ENCODE results near the gene ZBTB40. TPM values are rescaled to one million over a fixed set of nuclear protein-coding genes. Genes with fewer than 3 reads are reported as not detected.

The ZBTB40 gene
- total RNA-seq, 1 experiment from 2014 or later = 20.4 TPM

- H3K27me3 Mint-ChIP-seq (ENCODE audit: insufficient read depth, unreplicated experiment) = no peaks in the 10 kb centered on the region
- H3K9me3 Mint-ChIP-seq (ENCODE audit: unreplicated experiment) = no peaks in the 10 kb centered on the region
- CTCF ChIA-PET = no interaction called here
- intact Hi-C loops (cut with micrococcal nuclease; ENCODE audit: unreplicated experiment) = loop anchor here (10.0 kb wide), 1 partner anchor 79 kb away; no protein-coding TSS in a partner anchor
- peaks cover 15% of the 10 kb centered on the region for H3K4me1 ChIP-seq
- no peaks in the 10 kb centered on the region for H3K9me3 ChIP-seq
- POLR2A ChIA-PET = no interaction called here
- no peak overlapping the region for H3K4me3 ChIP-seq (ENCODE audit: low read depth, low read length)
- TF ChIP-seq CTCF (IDR thresholded peaks at IDR 0.05; ENCODE audit: insufficient read depth in 1 of 2, low read depth in 1 of 2, low read length in 1 of 2, severe bottlenecking in 1 of 2, unreplicated experiment in 1 of 2) = no peak
- H3K27ac Mint-ChIP-seq (ENCODE audit: unreplicated experiment) = no peak overlapping the region
- no peaks in the 10 kb centered on the region for H3K4me1 Mint-ChIP-seq (ENCODE audit: low read depth, unreplicated experiment)
- DNase-seq = peak in 1 of 2 experiments; percentile 27
- BruUV-seq (replicated peaks) = no TSS peak
- H3K36me3 Mint-ChIP-seq (ENCODE audit: insufficient read depth, unreplicated experiment) = peaks cover 2% of the 10 kb centered on the region
- no peaks in the 10 kb centered on the region for H3K27me3 ChIP-seq (replicated peaks; ENCODE audit: control insufficient read depth, insufficient read depth, low read length)
- H3K4me3 Mint-ChIP-seq (ENCODE audit: unreplicated experiment) = no peak overlapping the region
- H3K36me3 ChIP-seq (ENCODE audit: control insufficient read depth, insufficient read depth, low read length) = peaks cover 2% of the 10 kb centered on the region; the same call in 1 of the 2 replicates
Measured at GRCh38 chr1:22503721-22504410, 52.2 kb downstream of the ZBTB40 start.

- CTCF ChIA-PET = no interaction called here
- H3K4me3 ChIP-seq (ENCODE audit: low read depth, low read length) = no peak overlapping the region
- intact Hi-C loops (cut with micrococcal nuclease; ENCODE audit: unreplicated experiment) = loop anchor here (10.0 kb wide), 1 partner anchor 81 kb away; no protein-coding TSS in a partner anchor
- no TSS peak for BruUV-seq (replicated peaks)
- no peak for DNase-seq
- H3K4me1 Mint-ChIP-seq (ENCODE audit: low read depth, unreplicated experiment) = no peaks in the 10 kb centered on the region
- no peaks in the 10 kb centered on the region for H3K9me3 ChIP-seq
- no peaks in the 10 kb centered on the region for H3K27me3 Mint-ChIP-seq (ENCODE audit: insufficient read depth, unreplicated experiment)
- no peaks in the 10 kb centered on the region for H3K27me3 ChIP-seq (replicated peaks; ENCODE audit: control insufficient read depth, insufficient read depth, low read length)
- no peak for TF ChIP-seq CTCF (IDR thresholded peaks at IDR 0.05; ENCODE audit: insufficient read depth in 1 of 2, low read depth in 1 of 2, low read length in 1 of 2, severe bottlenecking in 1 of 2, unreplicated experiment in 1 of 2)
- no peak overlapping the region for H3K4me3 Mint-ChIP-seq (ENCODE audit: unreplicated experiment)
- H3K4me1 ChIP-seq = peaks cover 15% of the 10 kb centered on the region
- H3K36me3 ChIP-seq (ENCODE audit: control insufficient read depth, insufficient read depth, low read length) = peaks cover 2% of the 10 kb centered on the region; the same call in 1 of the 2 replicates
- H3K27ac Mint-ChIP-seq (ENCODE audit: unreplicated experiment) = no peak overlapping the region
- POLR2A ChIA-PET = no interaction called here
- no peaks in the 10 kb centered on the region for H3K9me3 Mint-ChIP-seq (ENCODE audit: unreplicated experiment)
- peaks cover 12% of the 10 kb centered on the region for H3K36me3 Mint-ChIP-seq (ENCODE audit: insufficient read depth, unreplicated experiment)
Measured at GRCh38 chr1:22506130-22506692, 54.6 kb downstream of the ZBTB40 start.

GRCh38 chr1:22507587-22507986, 55.9 kb downstream of the ZBTB40 start:
- BruUV-seq (replicated peaks) = no TSS peak
- peaks cover 2% of the 10 kb centered on the region; the same call in 1 of the 2 replicates for H3K36me3 ChIP-seq (ENCODE audit: control insufficient read depth, insufficient read depth, low read length)

More at GRCh38 chr1:22507587-22507986, 55.9 kb downstream of the ZBTB40 start:
- POLR2A ChIA-PET = no interaction called here
- H3K4me3 Mint-ChIP-seq (ENCODE audit: unreplicated experiment) = no peak overlapping the region
- intact Hi-C loops (cut with micrococcal nuclease; ENCODE audit: unreplicated experiment) = loop anchor here (10.0 kb wide), 1 partner anchor 83 kb away; no protein-coding TSS in a partner anchor
- Histone ChIP-seq H3K4me3 (ENCODE audit: low read depth, low read length) (no peak overlapping the region), H3K27me3 (replicated peaks; ENCODE audit: control insufficient read depth, insufficient read depth, low read length) (no peaks in the 10 kb centered on the region), H3K4me1 (peaks cover 15% of the 10 kb centered on the region), H3K9me3 (no peaks in the 10 kb centered on the region)
- no peak for TF ChIP-seq CTCF (IDR thresholded peaks at IDR 0.05; ENCODE audit: insufficient read depth in 1 of 2, low read depth in 1 of 2, low read length in 1 of 2, severe bottlenecking in 1 of 2, unreplicated experiment in 1 of 2)
- no peak overlapping the region for H3K27ac Mint-ChIP-seq (ENCODE audit: unreplicated experiment)
- no peaks in the 10 kb centered on the region for H3K4me1 Mint-ChIP-seq (ENCODE audit: low read depth, unreplicated experiment)
- no peaks in the 10 kb centered on the region for H3K27me3 Mint-ChIP-seq (ENCODE audit: insufficient read depth, unreplicated experiment)
- DNase-seq = no peak
- H3K36me3 Mint-ChIP-seq (ENCODE audit: insufficient read depth, unreplicated experiment) = peaks cover 18% of the 10 kb centered on the region
- CTCF ChIA-PET = no interaction called here
- no peaks in the 10 kb centered on the region for H3K9me3 Mint-ChIP-seq (ENCODE audit: unreplicated experiment)
